GM23338 (cell line): ENCODE data around the gene RBM33.

Experiments used
- CREB1 ChIP-seq: fragments of 250-450 bp; sonication (Bioruptor Pico); IDR thresholded peaks from 2 replicates; pipeline ENCODE4 v1.5.0; 2020; ENCODE audit warnings: low read depth, mild to moderate bottlenecking, moderate library complexity
- EZH2 ChIP-seq: fragments of 200-600 bp; sonication (generic); IDR thresholded peaks from one replicate; pipeline ENCODE4 v1.8.0; 2017; ENCODE audit warnings: antibody characterized with exemption, mild to moderate bottlenecking, low read depth; ENCODE audit not compliant: unreplicated experiment
- EZH2phosphoT487 ChIP-seq: fragments of 200-600 bp; sonication (generic); IDR thresholded peaks from one replicate; pipeline ENCODE4 v1.8.1; 2018; ENCODE audit warnings: antibody characterized with exemption; ENCODE audit not compliant: unreplicated experiment
- JUNB ChIP-seq: IDR thresholded peaks from one replicate; pipeline ENCODE4 v1.6.1; 2016; ENCODE audit warnings: antibody characterized with exemption; ENCODE audit not compliant: unreplicated experiment
- POLR2AphosphoS5 ChIP-seq: IDR thresholded peaks from 2 replicates; pipeline ENCODE4 v1.6.1; 2016; ENCODE audit warnings: antibody characterized with exemption, low read depth
- STAT1 ChIP-seq: IDR thresholded peaks from one replicate; pipeline ENCODE4 v1.6.1; 2016; ENCODE audit warnings: antibody characterized with exemption; ENCODE audit not compliant: unreplicated experiment
- ZNF114 ChIP-seq: fragments of 250-450 bp; sonication (Bioruptor Pico); IDR thresholded peaks from 2 replicates; pipeline ENCODE4 v1.5.0; 2020; ENCODE audit warnings: mild to moderate bottlenecking, moderate library complexity
- TF ChIP-seq, protein P1 (sequence below), 2 experiments: fragments of 200-600 bp in 1 of 2; sonication (generic) in 1 of 2; conservative IDR thresholded peaks; 2 replicates each; pipeline versions ENCODE4 v1.5.1 to v1.6.1; 2016 to 2017; ENCODE audit warnings: antibody characterized with exemption in 2 of 2, low read depth in 2 of 2, mild to moderate bottlenecking in 2 of 2, moderate library complexity in 1 of 2
- TF ChIP-seq, protein P2 (sequence below): IDR thresholded peaks from one replicate; pipeline ENCODE4 v1.6.1; 2018; ENCODE audit warnings: antibody characterized with exemption; ENCODE audit not compliant: unreplicated experiment

DNA sequence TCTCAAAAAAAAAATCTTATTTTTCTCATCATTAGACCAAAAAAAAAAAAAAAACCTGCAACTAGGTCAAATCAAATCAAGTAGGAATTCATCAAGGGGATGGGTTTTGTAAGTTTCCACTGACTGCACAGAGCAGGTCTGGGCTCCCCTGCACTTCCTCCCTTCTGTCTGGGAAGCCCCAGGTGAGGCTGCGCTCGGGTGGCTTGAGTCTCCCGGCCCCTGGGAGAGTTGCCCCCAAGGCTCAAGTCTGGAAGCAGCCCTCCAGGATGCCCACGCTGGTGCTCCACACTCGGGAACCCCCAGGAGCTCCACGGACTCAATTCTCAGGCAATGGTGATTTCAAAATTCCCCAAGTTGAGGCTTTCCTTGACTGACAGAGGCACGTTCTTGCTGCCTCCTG, 41.7 kb upstream of the RBM33 start:
- TF ChIP-seq, protein P1, sequence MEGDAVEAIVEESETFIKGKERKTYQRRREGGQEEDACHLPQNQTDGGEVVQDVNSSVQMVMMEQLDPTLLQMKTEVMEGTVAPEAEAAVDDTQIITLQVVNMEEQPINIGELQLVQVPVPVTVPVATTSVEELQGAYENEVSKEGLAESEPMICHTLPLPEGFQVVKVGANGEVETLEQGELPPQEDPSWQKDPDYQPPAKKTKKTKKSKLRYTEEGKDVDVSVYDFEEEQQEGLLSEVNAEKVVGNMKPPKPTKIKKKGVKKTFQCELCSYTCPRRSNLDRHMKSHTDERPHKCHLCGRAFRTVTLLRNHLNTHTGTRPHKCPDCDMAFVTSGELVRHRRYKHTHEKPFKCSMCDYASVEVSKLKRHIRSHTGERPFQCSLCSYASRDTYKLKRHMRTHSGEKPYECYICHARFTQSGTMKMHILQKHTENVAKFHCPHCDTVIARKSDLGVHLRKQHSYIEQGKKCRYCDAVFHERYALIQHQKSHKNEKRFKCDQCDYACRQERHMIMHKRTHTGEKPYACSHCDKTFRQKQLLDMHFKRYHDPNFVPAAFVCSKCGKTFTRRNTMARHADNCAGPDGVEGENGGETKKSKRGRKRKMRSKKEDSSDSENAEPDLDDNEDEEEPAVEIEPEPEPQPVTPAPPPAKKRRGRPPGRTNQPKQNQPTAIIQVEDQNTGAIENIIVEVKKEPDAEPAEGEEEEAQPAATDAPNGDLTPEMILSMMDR (conservative IDR thresholded peaks at IDR 0.05; ENCODE audit: low read depth in 2 of 2), result no peak
- TF ChIP-seq EZH2 (no peak), POLR2AphosphoS5 (no peak), CREB1 (no peak), EZH2phosphoT487 (no peak), STAT1 (no peak), ZNF114 (CRISPR knock-in tag) (no peak), JUNB (no peak)
- TF ChIP-seq, protein P2, sequence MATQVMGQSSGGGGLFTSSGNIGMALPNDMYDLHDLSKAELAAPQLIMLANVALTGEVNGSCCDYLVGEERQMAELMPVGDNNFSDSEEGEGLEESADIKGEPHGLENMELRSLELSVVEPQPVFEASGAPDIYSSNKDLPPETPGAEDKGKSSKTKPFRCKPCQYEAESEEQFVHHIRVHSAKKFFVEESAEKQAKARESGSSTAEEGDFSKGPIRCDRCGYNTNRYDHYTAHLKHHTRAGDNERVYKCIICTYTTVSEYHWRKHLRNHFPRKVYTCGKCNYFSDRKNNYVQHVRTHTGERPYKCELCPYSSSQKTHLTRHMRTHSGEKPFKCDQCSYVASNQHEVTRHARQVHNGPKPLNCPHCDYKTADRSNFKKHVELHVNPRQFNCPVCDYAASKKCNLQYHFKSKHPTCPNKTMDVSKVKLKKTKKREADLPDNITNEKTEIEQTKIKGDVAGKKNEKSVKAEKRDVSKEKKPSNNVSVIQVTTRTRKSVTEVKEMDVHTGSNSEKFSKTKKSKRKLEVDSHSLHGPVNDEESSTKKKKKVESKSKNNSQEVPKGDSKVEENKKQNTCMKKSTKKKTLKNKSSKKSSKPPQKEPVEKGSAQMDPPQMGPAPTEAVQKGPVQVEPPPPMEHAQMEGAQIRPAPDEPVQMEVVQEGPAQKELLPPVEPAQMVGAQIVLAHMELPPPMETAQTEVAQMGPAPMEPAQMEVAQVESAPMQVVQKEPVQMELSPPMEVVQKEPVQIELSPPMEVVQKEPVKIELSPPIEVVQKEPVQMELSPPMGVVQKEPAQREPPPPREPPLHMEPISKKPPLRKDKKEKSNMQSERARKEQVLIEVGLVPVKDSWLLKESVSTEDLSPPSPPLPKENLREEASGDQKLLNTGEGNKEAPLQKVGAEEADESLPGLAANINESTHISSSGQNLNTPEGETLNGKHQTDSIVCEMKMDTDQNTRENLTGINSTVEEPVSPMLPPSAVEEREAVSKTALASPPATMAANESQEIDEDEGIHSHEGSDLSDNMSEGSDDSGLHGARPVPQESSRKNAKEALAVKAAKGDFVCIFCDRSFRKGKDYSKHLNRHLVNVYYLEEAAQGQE, result no peak
